Ascending aorta (tissue), 2 donors: Measurements from ENCODE around the gene GFOD1. TPM values are rescaled to one million over a fixed set of nuclear protein-coding genes. Genes with fewer than 3 reads are reported as not detected.

Source experiments
- DNase-seq, 2 donors: peaks; one replicate each; pipeline ENCODE4 v3.0.0-alpha.2; 2019; ENCODE audit warnings: low spot score in 2 of 2
- H3K27ac ChIP-seq, 2 donors: fragments of 200-600 bp; sonication (generic); one replicate each; pipeline ENCODE4 v1.5.1; 2016 to 2017; ENCODE audit warnings: mild to moderate bottlenecking in 1 of 2
- H3K27me3 ChIP-seq: fragments of 200-600 bp; sonication (generic); one replicate; pipeline ENCODE4 v1.5.1; 2017
- H3K36me3 ChIP-seq, 2 donors: fragments of 200-600 bp; sonication (generic); one replicate each; pipeline ENCODE4 v1.5.1; 2016
- H3K4me1 ChIP-seq, 2 donors: fragments of 200-600 bp; sonication (generic); one replicate each; pipeline ENCODE4 v1.5.1; 2016 to 2017; ENCODE audit warnings: mild to moderate bottlenecking in 1 of 2
- H3K4me3 ChIP-seq, 2 donors: fragments of 200-600 bp; sonication (generic); one replicate each; pipeline ENCODE4 v1.5.1; 2016 to 2017; ENCODE audit warnings: mild to moderate bottlenecking in 1 of 2
- H3K9me3 ChIP-seq, 2 donors: fragments of 200-600 bp; sonication (generic); one replicate each; pipeline ENCODE4 v1.5.1; 2016
- intact Hi-C: fragments of 100-400 bp; cut with DNase I; formaldehyde crosslinking; loops from one replicate; pipeline ENCODE4 v1.15.1; 2023
- total RNA-seq: library from RNA; depleted of rRNA; stranded (reverse); fragments of >200 nt; gene quantifications from one replicate; pipeline ENCODE4 v1.1.0, GENCODE V29; 2016
- TF ChIP-seq, protein P1 (sequence below), 3 experiments: fragments of 200-600 bp in 2 of 3; fragments of 450-650 bp in 1 of 3; sonication (generic) in 2 of 3; IDR thresholded peaks; one replicate each; pipeline ENCODE4 v1.5.1; 2016 to 2019; ENCODE audit warnings: antibody characterized with exemption in 3 of 3, mild to moderate bottlenecking in 1 of 3, moderate library complexity in 1 of 3

Gene GFOD1
- total RNA-seq, 1 donor from 2014 or later, result 28.7 TPM

GRCh38 chr6:13471184-13471583 is 16.2 kb downstream of the GFOD1 start:
- Histone ChIP-seq H3K36me3 (peaks cover 0 to 5% of the 10 kb centered on the region in 2 donors), H3K27ac (no peak overlapping the region), H3K9me3 (no peaks in the 10 kb centered on the region), H3K4me1 (no peaks in the 10 kb centered on the region), H3K27me3 (no peaks in the 10 kb centered on the region), H3K4me3 (no peak overlapping the region)
- TF ChIP-seq, protein P1, sequence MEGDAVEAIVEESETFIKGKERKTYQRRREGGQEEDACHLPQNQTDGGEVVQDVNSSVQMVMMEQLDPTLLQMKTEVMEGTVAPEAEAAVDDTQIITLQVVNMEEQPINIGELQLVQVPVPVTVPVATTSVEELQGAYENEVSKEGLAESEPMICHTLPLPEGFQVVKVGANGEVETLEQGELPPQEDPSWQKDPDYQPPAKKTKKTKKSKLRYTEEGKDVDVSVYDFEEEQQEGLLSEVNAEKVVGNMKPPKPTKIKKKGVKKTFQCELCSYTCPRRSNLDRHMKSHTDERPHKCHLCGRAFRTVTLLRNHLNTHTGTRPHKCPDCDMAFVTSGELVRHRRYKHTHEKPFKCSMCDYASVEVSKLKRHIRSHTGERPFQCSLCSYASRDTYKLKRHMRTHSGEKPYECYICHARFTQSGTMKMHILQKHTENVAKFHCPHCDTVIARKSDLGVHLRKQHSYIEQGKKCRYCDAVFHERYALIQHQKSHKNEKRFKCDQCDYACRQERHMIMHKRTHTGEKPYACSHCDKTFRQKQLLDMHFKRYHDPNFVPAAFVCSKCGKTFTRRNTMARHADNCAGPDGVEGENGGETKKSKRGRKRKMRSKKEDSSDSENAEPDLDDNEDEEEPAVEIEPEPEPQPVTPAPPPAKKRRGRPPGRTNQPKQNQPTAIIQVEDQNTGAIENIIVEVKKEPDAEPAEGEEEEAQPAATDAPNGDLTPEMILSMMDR (IDR thresholded peaks at IDR 0.05), result no peak
- intact Hi-C loops, result no loop called here
- no peak for DNase-seq

DNA sequence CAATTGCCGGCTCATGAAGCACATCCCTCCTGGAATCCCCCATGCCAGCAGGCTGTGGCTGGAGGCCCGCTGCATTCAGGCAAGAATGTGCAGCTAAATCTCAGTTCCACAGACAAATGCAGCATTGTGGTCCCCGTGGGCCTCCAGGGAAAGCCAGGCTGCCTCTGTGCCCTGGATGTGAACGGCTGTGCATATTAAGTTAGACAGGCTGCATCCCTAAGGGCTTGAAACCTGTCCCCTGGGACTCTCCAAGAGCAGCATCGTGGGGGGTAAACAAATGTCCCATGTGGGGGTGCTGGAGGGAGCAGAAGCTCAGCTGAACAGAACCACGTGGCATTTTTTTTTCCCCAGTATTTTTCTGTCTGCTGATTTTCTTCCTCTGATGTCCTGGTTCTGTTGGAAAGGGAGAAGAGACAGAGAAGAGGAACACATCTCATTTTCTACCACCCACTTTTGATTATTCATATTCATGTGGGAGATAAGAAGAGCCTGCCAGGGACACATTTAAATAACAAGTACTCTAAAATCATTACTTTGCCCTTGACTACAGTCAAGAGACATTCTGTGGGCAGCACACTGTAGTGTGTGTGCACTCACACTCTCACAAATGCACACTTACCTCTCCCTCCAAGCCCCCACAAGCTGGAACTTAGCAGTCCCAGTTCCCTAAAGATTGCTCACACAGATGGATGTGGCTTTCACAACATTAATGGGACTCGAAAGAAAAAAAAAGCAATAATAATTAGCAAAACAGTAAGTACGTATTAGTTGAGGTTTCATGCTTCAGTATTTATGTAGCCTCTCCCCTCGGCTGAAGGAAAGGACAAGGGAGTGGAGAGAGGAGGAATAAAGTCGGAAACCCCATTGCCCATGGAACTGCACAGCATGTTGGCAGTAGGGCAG is 16.9 kb downstream of the GFOD1 start:
- peak in 1 of 2 donors; percentile 33 for DNase-seq

DNA sequence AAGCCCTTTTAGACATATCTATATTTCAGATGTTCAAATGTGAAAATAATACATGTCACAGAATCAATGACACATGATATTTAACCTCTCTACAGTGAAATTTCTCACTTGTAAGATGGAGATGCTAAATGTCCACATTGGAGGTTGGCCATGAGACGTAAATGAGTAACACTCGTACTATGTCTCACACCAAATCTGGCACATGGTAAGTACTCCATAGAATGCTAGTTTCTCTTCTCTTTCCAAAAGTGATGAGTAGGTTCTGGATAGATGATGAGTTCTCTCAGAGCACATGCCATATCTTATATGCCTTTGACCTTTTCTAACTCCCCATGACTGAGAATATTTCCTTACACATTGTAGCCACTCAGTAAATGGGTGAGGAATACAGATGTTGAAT is 17.7 kb downstream of the GFOD1 start:
- Histone ChIP-seq H3K27me3 (no peaks in the 10 kb centered on the region), H3K9me3 (no peaks in the 10 kb centered on the region), H3K4me1 (no peaks in the 10 kb centered on the region), H3K4me3 (no peak overlapping the region), H3K36me3 (peaks cover 0 to 5% of the 10 kb centered on the region in 2 donors), H3K27ac (no peak overlapping the region)
- DNase-seq, result no peak
- TF ChIP-seq, protein P1 (IDR thresholded peaks at IDR 0.05), result no peak
- intact Hi-C loops, result no loop called here

More for the DNA sequence above, 16.9 kb downstream of the GFOD1 start:
- Histone ChIP-seq H3K9me3 (no peaks in the 10 kb centered on the region), H3K4me3 (no peak overlapping the region), H3K27me3 (no peaks in the 10 kb centered on the region), H3K4me1 (no peaks in the 10 kb centered on the region), H3K36me3 (peaks cover 0 to 5% of the 10 kb centered on the region in 2 donors), H3K27ac (no peak overlapping the region)
- intact Hi-C loops, result no loop called here
- TF ChIP-seq, protein P1 (IDR thresholded peaks at IDR 0.05), result no peak

DNA sequence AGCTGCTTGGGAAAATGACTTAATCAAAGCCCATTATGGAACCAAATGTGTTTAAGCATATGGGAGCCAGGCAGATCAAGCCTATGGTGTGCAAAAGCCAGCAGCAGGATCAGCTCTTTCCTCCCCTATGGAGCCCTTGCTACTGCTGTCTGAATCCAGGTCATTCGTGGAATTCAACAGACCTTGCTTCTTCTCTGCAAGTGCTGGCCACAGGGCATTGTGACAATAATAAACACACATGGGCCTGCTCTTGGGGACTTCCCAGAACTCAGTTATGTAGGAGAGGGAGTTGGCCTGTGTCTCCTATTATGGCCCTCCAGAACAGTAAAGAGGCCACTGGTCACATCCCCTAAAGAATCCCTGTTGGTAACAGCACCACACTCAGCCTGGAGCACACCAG is 18.6 kb downstream of the GFOD1 start:
- Histone ChIP-seq H3K36me3 (peaks cover 0 to 5% of the 10 kb centered on the region in 2 donors), H3K9me3 (no peaks in the 10 kb centered on the region), H3K4me3 (no peak overlapping the region), H3K27me3 (no peaks in the 10 kb centered on the region), H3K27ac (no peak overlapping the region), H3K4me1 (no peaks in the 10 kb centered on the region)
- TF ChIP-seq, protein P1 (IDR thresholded peaks at IDR 0.05), result no peak
- intact Hi-C loops, result no loop called here
- no peak for DNase-seq

DNA sequence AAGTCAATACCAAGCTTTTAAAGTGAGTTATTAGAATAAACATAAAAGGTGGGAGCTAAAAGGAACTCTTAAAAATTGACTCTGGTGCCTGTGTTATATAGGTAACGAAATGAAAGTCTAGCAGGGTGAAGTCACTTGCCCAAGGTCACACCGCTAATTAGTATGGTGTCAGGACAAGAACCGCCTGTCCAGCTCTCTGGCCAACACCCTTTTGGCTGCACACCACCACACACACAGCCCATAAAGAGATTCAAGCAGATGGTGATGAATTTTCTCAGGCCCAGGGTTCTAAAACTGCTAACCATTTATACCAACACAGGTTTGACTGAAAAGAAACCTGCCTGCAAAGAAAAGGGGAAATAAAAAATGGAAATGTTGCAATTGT is 20.2 kb downstream of the GFOD1 start:
- Histone ChIP-seq H3K27ac (no peak overlapping the region), H3K9me3 (no peaks in the 10 kb centered on the region), H3K4me1 (no peaks in the 10 kb centered on the region), H3K36me3 (peaks cover 0 to 8% of the 10 kb centered on the region in 2 donors), H3K4me3 (no peak overlapping the region), H3K27me3 (no peaks in the 10 kb centered on the region)
- intact Hi-C loops, result no loop called here
- TF ChIP-seq, protein P1 (IDR thresholded peaks at IDR 0.05), result no peak
- DNase-seq, result no peak
